CD4-positive, alpha-beta T cell (primary cell): ENCODE measurements around the gene TAF3. TPM values are rescaled to one million over a fixed set of nuclear protein-coding genes. Genes with fewer than 3 reads are reported as not detected.

ENCODE experiments used
- ATAC-seq: fragments of 200-7000 bp; cut with Tn5 transposase; one replicate; pipeline ENCODE4 v1.10.0; 2022; ENCODE audit warnings: mild to moderate bottlenecking; ENCODE audit not compliant: poor library complexity
- CTCF ChIA-PET: fragments of 350-600 bp; sonication (Branson Sonifier 250); formaldehyde crosslinking; loops from one replicate; lab custom pipeline; 2021; ENCODE audit warnings: antibody characterized with exemption, inconsistent platforms; lab: Charles Lee
- POLR2A ChIA-PET: fragments of 350-600 bp; sonication (Branson Sonifier 250); formaldehyde crosslinking; loops from one replicate; lab custom pipeline; 2021; ENCODE audit warnings: antibody characterized with exemption, inconsistent platforms; lab: Charles Lee
- DNase-seq, 14 experiments: peaks; one replicate each; pipeline ENCODE4 v3.0.0-alpha.2; 2013 to 2020; ENCODE audit warnings: mixed read lengths in 2 of 14
- H3K27ac ChIP-seq, 2 donors: one replicate each; pipeline versions ENCODE4 v1.5.1 to v1.7.0; 2013; ENCODE audit warnings: low read length in 2 of 2, low read depth in 1 of 2, mild to moderate bottlenecking in 1 of 2
- H3K27me3 ChIP-seq, 2 experiments: 1 replicate in 1 of 2; 2 replicates in 1 of 2; pipeline versions ENCODE4 v1.6.1 to v1.7.0; 2013; ENCODE audit warnings: low read length in 2 of 2, control low read depth in 1 of 2, mild to moderate bottlenecking in 1 of 2, moderate library complexity in 1 of 2; ENCODE audit not compliant: insufficient read depth in 2 of 2, control insufficient read depth in 1 of 2
- H3K36me3 ChIP-seq: one replicate; pipeline ENCODE4 v1.6.1; 2013; ENCODE audit warnings: low read length, control low read depth; ENCODE audit not compliant: insufficient read depth
- H3K4me1 ChIP-seq: one replicate; pipeline ENCODE4 v1.6.1; 2013; ENCODE audit warnings: low read length, control low read depth; ENCODE audit not compliant: insufficient read depth
- H3K4me3 ChIP-seq: one replicate; pipeline ENCODE4 v1.5.1; 2013; ENCODE audit warnings: mild to moderate bottlenecking, low read length, moderate library complexity
- H3K9me3 ChIP-seq, 2 experiments: 1 replicate in 1 of 2; 2 replicates in 1 of 2; pipeline versions ENCODE4 v1.6.1 to v1.7.0; 2013; ENCODE audit warnings: low read length in 2 of 2, mild to moderate bottlenecking in 2 of 2, control low read depth in 1 of 2, moderate library complexity in 1 of 2; ENCODE audit not compliant: control insufficient read depth in 1 of 2, insufficient read depth in 1 of 2
- H3K27ac Mint-ChIP-seq: one replicate; pipeline ENCODE4 v1.8.0; 2020; ENCODE audit warnings: mixed read lengths
- H3K27me3 Mint-ChIP-seq: one replicate; pipeline ENCODE4 v1.8.0; 2021; ENCODE audit warnings: mixed read lengths
- H3K36me3 Mint-ChIP-seq: one replicate; pipeline ENCODE4 v1.8.0; 2021; ENCODE audit warnings: low read depth, mixed read lengths
- H3K4me1 Mint-ChIP-seq: one replicate; pipeline ENCODE4 v1.8.0; 2021; ENCODE audit warnings: low read depth, mixed read lengths
- H3K4me3 Mint-ChIP-seq: one replicate; pipeline ENCODE4 v1.8.0; 2020; ENCODE audit warnings: mild to moderate bottlenecking, mixed read lengths
- H3K9me3 Mint-ChIP-seq: one replicate; pipeline ENCODE4 v1.8.0; 2020; ENCODE audit warnings: mixed read lengths
- intact Hi-C, 2 experiments: fragments of 100-400 bp; cut with DNase I in 1 of 2; cut with micrococcal nuclease in 1 of 2; formaldehyde crosslinking; loops; one replicate each; pipeline versions ENCODE4 v1.15.1 to v1.9.0; 2023 to 2025; cut with DNase I, micrococcal nuclease
- total RNA-seq, 174 experiments: library from RNA in 2 of 174; stranded (reverse) in 2 of 174; gene quantifications; one replicate each; pipeline ENCODE4 v1.2.3 and lab custom pipeline; 2021 to 2026
- TF ChIP-seq, protein P1 (sequence below): fragments of 200-600 bp; IDR thresholded peaks from one replicate; pipeline ENCODE4 v1.8.0; 2022; ENCODE audit warnings: antibody characterized with exemption, mild to moderate bottlenecking

TAF3 gene
- total RNA-seq, 2 experiments from 2014 or later: 12.6 to 12.8 TPM

- ATAC-seq (no peak), DNase-seq (peak in 7 of 14 experiments; percentile 36 to 62 (median 60))
- Histone ChIP-seq H3K4me1 (peaks cover 67% of the 10 kb centered on the region), H3K27ac (peak overlapping the region; percentile 69 to 76), H3K36me3 (peaks cover 18% of the 10 kb centered on the region), H3K27me3 (peaks cover 21 to 25% of the 10 kb centered on the region in 2 experiments), H3K9me3 (peaks cover 0 to 9% of the 10 kb centered on the region in 2 experiments), H3K4me3 (peak overlapping the region; percentile 96)
- CTCF ChIA-PET: no interaction called here
- Mint-ChIP-seq H3K4me1 (peaks cover 65% of the 10 kb centered on the region), H3K27ac (peak overlapping the region; percentile 97), H3K27me3 (peaks cover 26% of the 10 kb centered on the region), H3K9me3 (no peaks in the 10 kb centered on the region), H3K4me3 (peak overlapping the region; percentile 94), H3K36me3 (peaks cover 60% of the 10 kb centered on the region)
- POLR2A ChIA-PET: interaction anchor here (0.6 to 1.2 kb wide), 3 partner anchors 82 to 276 kb away, joined by 3 to 4 read pairs (median 4); no protein-coding TSS in a partner anchor
- intact Hi-C loops: loop anchor here (2.0 to 10.0 kb wide), 12 partner anchors 82 to 1149 kb away; partner anchors contain the start of genes SFMBT2 (in 1 of the 2) and TAF3 (in 1 of the 2)
- TF ChIP-seq, protein P1, sequence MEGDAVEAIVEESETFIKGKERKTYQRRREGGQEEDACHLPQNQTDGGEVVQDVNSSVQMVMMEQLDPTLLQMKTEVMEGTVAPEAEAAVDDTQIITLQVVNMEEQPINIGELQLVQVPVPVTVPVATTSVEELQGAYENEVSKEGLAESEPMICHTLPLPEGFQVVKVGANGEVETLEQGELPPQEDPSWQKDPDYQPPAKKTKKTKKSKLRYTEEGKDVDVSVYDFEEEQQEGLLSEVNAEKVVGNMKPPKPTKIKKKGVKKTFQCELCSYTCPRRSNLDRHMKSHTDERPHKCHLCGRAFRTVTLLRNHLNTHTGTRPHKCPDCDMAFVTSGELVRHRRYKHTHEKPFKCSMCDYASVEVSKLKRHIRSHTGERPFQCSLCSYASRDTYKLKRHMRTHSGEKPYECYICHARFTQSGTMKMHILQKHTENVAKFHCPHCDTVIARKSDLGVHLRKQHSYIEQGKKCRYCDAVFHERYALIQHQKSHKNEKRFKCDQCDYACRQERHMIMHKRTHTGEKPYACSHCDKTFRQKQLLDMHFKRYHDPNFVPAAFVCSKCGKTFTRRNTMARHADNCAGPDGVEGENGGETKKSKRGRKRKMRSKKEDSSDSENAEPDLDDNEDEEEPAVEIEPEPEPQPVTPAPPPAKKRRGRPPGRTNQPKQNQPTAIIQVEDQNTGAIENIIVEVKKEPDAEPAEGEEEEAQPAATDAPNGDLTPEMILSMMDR: no peak
Measured at GRCh38 chr10:8055420-8056349, 237.4 kb downstream of the TAF3 start.

DNA sequence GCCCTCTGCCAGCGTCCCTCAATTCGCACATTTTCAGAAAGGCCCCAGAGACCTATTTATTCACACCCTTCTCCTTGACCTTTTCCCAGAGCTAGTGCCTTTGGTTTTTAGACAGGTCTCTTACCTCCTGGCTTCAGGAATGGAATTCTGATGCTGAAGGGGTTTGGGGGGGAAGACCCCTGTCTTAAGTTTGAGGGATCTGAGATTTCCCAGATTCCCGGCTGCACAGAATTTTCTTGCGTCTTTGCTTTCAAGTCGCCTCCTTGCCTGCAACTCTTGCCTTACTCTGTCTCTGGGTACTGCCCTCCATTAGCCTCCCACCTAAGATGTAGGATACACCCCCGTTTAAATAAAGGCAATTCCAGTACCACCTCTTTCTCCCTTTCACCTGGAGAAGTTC lies 238.1 kb downstream of the TAF3 start:
- Histone ChIP-seq H3K36me3 (peaks cover 18% of the 10 kb centered on the region), H3K4me3 (peak overlapping the region; percentile 96), H3K9me3 (peaks cover 0 to 9% of the 10 kb centered on the region in 2 experiments), H3K27ac (peak overlapping the region; percentile 69 to 76), H3K27me3 (peaks cover 17 to 19% of the 10 kb centered on the region in 2 experiments), H3K4me1 (peaks cover 67% of the 10 kb centered on the region)
- peaks cover 26% of the 10 kb centered on the region for H3K27me3 Mint-ChIP-seq
- H3K9me3 Mint-ChIP-seq: no peaks in the 10 kb centered on the region
- H3K4me1 Mint-ChIP-seq: peaks cover 72% of the 10 kb centered on the region
- ATAC-seq (no peak), DNase-seq (peak in 2 of 14 experiments; percentile 20 to 23)
- peak overlapping the region; percentile 97 for H3K27ac Mint-ChIP-seq
- ChIA-PET CTCF (interaction anchor here (1.0 kb wide), 1 partner anchor 10 kb away, joined by 3 read pairs; no protein-coding TSS in a partner anchor), POLR2A (interaction anchor here (0.6 to 1.2 kb wide), 4 partner anchors 81 to 276 kb away, joined by 3 to 4 read pairs (median 4); no protein-coding TSS in a partner anchor)
- TF ChIP-seq, protein P1: no peak
- intact Hi-C loops: loop anchor here (2.0 to 10.0 kb wide), 12 partner anchors 81 to 1148 kb away; partner anchors contain the start of genes SFMBT2 (in 1 of the 2) and TAF3 (in 1 of the 2)
- peak overlapping the region; percentile 94 for H3K4me3 Mint-ChIP-seq
- peaks cover 65% of the 10 kb centered on the region for H3K36me3 Mint-ChIP-seq

DNA sequence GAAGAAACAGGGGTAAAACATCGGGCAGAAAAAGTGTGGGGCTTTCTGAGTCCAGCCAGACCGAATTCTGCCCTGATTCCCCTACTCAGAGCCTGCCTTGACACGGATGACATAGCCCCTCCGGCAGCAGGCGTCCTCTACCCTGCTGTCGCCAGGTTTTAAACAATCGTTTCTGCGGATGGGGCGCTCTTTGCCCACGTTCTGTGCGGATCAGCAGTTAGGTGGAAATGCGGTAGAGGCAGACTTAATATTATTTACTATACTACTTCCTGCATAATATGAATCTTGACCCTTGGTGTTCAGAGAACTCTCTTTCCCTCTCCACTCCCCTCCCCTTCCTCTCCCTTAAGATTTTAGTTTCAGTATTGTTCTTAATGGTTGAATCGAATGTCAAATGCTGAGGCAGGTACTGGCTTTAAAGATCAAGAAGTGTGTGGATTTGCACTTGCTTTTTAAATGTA lies 238.6 kb downstream of the TAF3 start:
- peak overlapping the region; percentile 96 for H3K4me3 ChIP-seq
- intact Hi-C loops: loop anchor here (2.0 to 10.0 kb wide), 12 partner anchors 80 to 1148 kb away; partner anchors contain the start of genes SFMBT2 (in 1 of the 2) and TAF3 (in 1 of the 2)
- peaks cover 13 to 14% of the 10 kb centered on the region in 2 experiments for H3K27me3 ChIP-seq
- peaks cover 70% of the 10 kb centered on the region for H3K36me3 Mint-ChIP-seq
- DNase-seq (peak in 10 of 14 experiments; percentile 44 to 80 (median 53)), ATAC-seq (peak; percentile 7)
- H3K27ac Mint-ChIP-seq: peak overlapping the region; percentile 97
- H3K27me3 Mint-ChIP-seq: peaks cover 25% of the 10 kb centered on the region
- H3K4me1 Mint-ChIP-seq: peaks cover 76% of the 10 kb centered on the region
- peak overlapping the region; percentile 69 to 76 for H3K27ac ChIP-seq
- H3K9me3 ChIP-seq: peaks cover 0 to 7% of the 10 kb centered on the region in 2 experiments
- CTCF ChIA-PET: interaction anchor here (0.8 to 1.0 kb wide), 2 partner anchors 10 to 275 kb away, joined by 3 read pairs; no protein-coding TSS in a partner anchor
- peaks cover 67% of the 10 kb centered on the region for H3K4me1 ChIP-seq
- no peaks in the 10 kb centered on the region for H3K9me3 Mint-ChIP-seq
- TF ChIP-seq, protein P1: no peak
- H3K36me3 ChIP-seq: peaks cover 22% of the 10 kb centered on the region
- POLR2A ChIA-PET: interaction anchor here (0.6 to 1.1 kb wide), 6 partner anchors 81 to 346 kb away, joined by 3 to 4 read pairs (median 4); no protein-coding TSS in a partner anchor
- peak overlapping the region; percentile 94 for H3K4me3 Mint-ChIP-seq
